Thoracic aorta (tissue), 2 donors: ENCODE measurements around the gene GATA1. TPM values are rescaled to one million over a fixed set of nuclear protein-coding genes. Genes with fewer than 3 reads are reported as not detected.

Experiments
- ATAC-seq: fragments of 150-250 bp; one replicate; pipeline ENCODE4 v1.8.0; 2017; ENCODE audit warnings: low read depth; ENCODE audit not compliant: insufficient number of reproducible peaks, low FRiP score
- DNase-seq: peaks from one replicate; pipeline ENCODE4 v3.0.0-alpha.2; 2020; ENCODE audit warnings: low spot score
- H3K27ac ChIP-seq, 2 donors: fragments of 200-600 bp; sonication (generic); 1 replicate in 1 of 2; 2 replicates in 1 of 2; pipeline ENCODE4 v1.5.1; 2016; ENCODE audit warnings: mild to moderate bottlenecking in 2 of 2, moderate library complexity in 2 of 2
- H3K27me3 ChIP-seq: fragments of 200-600 bp; sonication (generic); replicated peaks from 2 replicates; pipeline ENCODE4 v1.6.0; 2016; ENCODE audit warnings: mild to moderate bottlenecking; ENCODE audit not compliant: insufficient read depth
- H3K36me3 ChIP-seq: fragments of 200-600 bp; sonication (generic); one replicate; pipeline ENCODE4 v1.5.1; 2016
- H3K4me1 ChIP-seq, 2 donors: fragments of 200-600 bp; sonication (generic); 1 replicate in 1 of 2; 2 replicates in 1 of 2; pipeline versions ENCODE4 v1.5.1 to v1.6.0; 2016; ENCODE audit warnings: low read depth in 2 of 2, mild to moderate bottlenecking in 1 of 2; ENCODE audit not compliant: control insufficient read depth in 1 of 2
- H3K4me3 ChIP-seq: fragments of 200-600 bp; sonication (generic); 2 replicates; pipeline ENCODE4 v1.5.1; 2016; ENCODE audit warnings: mild to moderate bottlenecking
- H3K9me3 ChIP-seq: fragments of 200-600 bp; sonication (generic); 2 replicates; pipeline ENCODE4 v1.5.1; 2016
- total RNA-seq, 2 donors: library from RNA; depleted of rRNA; stranded (reverse); fragments of >200 nt; gene quantifications; one replicate each; pipeline versions ENCODE4 v1.1.0 to v1.2.3, GENCODE V29; 2016
- TF ChIP-seq, protein P1 (sequence below): fragments of 200-600 bp; sonication (generic); IDR thresholded peaks from one replicate; pipeline ENCODE4 v1.5.1; 2019; ENCODE audit warnings: antibody characterized with exemption

Gene GATA1
- total RNA-seq, 2 donors from 2014 or later: 1.4 TPM; not detected in 1

DNA sequence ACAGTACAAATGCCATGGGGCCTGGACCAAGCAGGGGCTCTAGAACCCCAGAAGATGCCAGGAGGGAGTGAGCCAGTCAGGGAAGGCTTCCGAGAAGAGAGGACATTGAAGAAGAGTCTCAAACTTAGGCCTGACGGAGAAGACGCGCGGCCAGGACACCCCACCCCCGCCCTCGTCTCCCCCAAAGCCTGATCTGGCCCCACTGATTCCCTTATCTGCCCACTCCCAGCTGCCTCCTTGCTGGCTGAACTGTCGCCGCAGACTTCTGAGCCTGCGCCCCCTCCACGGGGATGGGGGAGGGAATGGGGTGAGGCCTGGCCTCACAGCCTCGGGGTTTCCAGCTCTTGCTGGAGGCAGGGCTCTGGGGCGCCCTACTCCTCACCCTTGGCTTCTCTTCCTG is 3.6 kb upstream of the GATA1 start:
- no peak for DNase-seq
- H3K27me3 ChIP-seq: no peaks in the 10 kb centered on the region
- H3K4me3 ChIP-seq: no peak overlapping the region
- H3K4me1 ChIP-seq: no peaks in the 10 kb centered on the region
- no peak for ATAC-seq
- no peaks in the 10 kb centered on the region for H3K36me3 ChIP-seq
- no peak overlapping the region for H3K27ac ChIP-seq
- no peaks in the 10 kb centered on the region for H3K9me3 ChIP-seq
- TF ChIP-seq, protein P1, sequence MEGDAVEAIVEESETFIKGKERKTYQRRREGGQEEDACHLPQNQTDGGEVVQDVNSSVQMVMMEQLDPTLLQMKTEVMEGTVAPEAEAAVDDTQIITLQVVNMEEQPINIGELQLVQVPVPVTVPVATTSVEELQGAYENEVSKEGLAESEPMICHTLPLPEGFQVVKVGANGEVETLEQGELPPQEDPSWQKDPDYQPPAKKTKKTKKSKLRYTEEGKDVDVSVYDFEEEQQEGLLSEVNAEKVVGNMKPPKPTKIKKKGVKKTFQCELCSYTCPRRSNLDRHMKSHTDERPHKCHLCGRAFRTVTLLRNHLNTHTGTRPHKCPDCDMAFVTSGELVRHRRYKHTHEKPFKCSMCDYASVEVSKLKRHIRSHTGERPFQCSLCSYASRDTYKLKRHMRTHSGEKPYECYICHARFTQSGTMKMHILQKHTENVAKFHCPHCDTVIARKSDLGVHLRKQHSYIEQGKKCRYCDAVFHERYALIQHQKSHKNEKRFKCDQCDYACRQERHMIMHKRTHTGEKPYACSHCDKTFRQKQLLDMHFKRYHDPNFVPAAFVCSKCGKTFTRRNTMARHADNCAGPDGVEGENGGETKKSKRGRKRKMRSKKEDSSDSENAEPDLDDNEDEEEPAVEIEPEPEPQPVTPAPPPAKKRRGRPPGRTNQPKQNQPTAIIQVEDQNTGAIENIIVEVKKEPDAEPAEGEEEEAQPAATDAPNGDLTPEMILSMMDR: no peak

DNA sequence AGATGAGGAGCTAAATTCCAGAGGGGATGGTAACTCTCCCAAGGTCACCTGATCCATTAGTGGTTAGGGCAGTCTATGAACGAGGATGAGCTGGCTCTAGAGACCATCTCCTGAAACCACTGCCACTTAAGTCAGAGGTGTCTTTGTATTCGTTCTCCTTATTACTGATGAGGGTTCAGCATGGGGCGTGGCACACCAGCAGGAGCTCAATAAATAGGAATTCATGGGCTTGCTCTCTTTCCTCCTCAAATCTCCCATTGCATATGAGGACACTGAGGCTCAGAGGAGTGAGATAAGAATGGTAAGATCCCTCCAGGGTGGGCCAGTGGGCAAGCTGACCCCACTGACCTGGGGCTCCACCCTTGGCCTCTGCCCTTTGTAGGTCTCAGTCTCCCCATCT is 1.7 kb upstream of the GATA1 start:
- TF ChIP-seq, protein P1: no peak
- no peaks in the 10 kb centered on the region for H3K4me1 ChIP-seq
- H3K4me3 ChIP-seq: no peak overlapping the region
- no peaks in the 10 kb centered on the region for H3K27me3 ChIP-seq
- no peaks in the 10 kb centered on the region for H3K9me3 ChIP-seq
- ATAC-seq: no peak
- no peaks in the 10 kb centered on the region for H3K36me3 ChIP-seq
- no peak for DNase-seq
- no peak overlapping the region for H3K27ac ChIP-seq

DNA sequence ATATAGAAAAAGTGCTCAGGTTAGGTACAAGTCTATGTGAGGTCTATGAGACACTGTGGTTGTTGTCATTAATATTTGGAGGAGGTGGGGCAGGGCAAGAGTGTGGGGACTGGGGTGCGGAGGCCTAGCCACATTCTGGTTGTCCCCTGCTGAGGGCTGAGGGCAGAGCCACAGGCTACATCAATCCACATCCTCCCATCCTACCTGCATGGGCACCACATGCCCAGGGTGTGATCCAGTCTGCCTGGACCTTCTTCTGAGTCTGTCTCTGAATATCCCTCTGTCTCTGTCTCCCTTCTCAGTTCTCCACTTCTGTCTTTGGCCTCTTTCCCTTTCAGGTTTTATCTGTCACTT is 1.2 kb upstream of the GATA1 start:
- ATAC-seq: no peak
- no peaks in the 10 kb centered on the region for H3K4me1 ChIP-seq
- TF ChIP-seq, protein P1: no peak
- no peaks in the 10 kb centered on the region for H3K36me3 ChIP-seq
- H3K27me3 ChIP-seq: no peaks in the 10 kb centered on the region
- no peak overlapping the region for H3K4me3 ChIP-seq
- H3K27ac ChIP-seq: no peak overlapping the region
- DNase-seq: no peak
- H3K9me3 ChIP-seq: no peaks in the 10 kb centered on the region

DNA sequence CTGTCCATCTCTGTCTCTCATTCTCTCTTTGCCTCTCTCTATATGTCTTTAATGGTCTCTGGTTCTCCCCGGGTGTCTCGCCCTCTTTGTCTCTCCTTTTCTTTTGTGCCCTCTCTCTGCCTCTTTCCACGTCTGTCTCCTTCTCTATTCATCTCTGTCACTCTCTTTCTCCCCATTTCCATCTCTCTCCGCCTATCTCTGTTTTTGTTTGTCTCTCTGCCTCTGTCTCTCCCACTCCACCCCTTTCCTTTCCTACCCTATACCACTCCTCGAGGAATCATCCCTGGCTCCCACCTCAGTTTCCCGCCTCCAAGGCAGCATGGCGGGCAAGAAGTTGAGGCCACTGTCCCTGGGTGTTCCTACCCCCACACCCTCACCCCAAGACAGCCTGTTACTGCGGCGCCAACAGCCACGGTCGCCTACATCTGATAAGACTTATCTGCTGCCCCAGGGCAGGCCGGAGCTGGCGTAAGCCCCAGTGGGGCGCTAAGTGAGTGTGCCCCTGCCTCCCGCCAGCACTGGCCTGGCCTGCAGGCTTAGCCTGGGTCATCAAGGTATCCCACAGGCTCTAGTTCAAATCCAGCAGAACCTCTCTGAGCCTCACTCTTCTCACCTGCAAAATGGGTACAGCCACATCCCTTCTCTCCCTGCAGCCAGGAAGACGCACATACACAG is 713 bp upstream of the GATA1 start:
- ATAC-seq (no peak), DNase-seq (no peak)
- Histone ChIP-seq H3K27ac (no peak overlapping the region), H3K4me1 (no peaks in the 10 kb centered on the region), H3K9me3 (no peaks in the 10 kb centered on the region), H3K4me3 (no peak overlapping the region), H3K36me3 (no peaks in the 10 kb centered on the region), H3K27me3 (no peaks in the 10 kb centered on the region)
- TF ChIP-seq, protein P1: no peak

DNA sequence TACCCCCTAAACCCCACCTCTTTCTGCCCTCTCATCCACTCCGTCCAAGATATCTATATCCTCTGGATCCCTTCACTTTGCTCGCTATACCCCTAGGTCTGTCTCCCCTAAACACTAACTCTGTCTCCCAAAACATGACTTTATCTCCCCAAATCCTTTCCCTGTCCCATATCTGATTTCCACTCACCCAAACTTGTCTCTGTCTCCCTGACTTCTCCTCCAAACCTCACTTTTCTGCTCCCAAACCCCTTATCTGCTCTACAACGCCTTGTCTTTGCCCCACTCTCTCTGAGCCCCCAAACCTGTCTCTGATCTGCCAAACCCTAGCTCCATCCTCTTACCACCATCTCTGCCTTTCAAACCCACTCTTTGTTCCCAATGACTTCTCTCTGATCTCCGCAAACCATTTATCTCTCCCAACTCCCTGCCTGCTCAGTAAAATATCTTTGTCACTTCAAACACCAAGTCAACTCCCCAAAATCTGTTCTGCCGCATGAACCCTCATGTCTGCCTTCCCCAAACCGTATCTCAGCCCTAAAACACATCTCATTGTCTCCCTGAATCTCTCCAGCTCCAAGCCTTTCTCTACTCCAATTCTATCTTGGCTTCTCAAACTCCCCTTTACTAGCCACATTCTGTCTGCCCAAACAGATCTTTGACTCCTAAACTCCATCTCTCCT is 575 bp downstream of the GATA1 start:
- H3K4me1 ChIP-seq: no peaks in the 10 kb centered on the region
- no peak overlapping the region for H3K4me3 ChIP-seq
- TF ChIP-seq, protein P1: no peak
- H3K27me3 ChIP-seq: no peaks in the 10 kb centered on the region
- H3K36me3 ChIP-seq: no peaks in the 10 kb centered on the region
- H3K9me3 ChIP-seq: no peaks in the 10 kb centered on the region
- DNase-seq: no peak
- ATAC-seq: no peak
- H3K27ac ChIP-seq: no peak overlapping the region
